ENCODE results near the gene PTGFRN.

GRCh38 chr1:116910379-116911187, 867 bp downstream of the PTGFRN start:
- TF ChIP-seq EZH2phosphoT487 (IDR thresholded peaks at IDR 0.05; ENCODE audit: borderline replicate concordance, low read length) (no peak), EZH2 (IDR thresholded peaks at IDR 0.05; ENCODE audit: low read length, unreplicated experiment) (no peak)
